GM18508 (cell line): ENCODE results near the gene ID1.

Experiments used
- ATAC-seq: cut with Tn5 transposase; IDR thresholded peaks from one replicate; pipeline ENCODE4 v1.9.1; 2021; ENCODE audit warnings: moderate number of reproducible peaks; ENCODE audit not compliant: insufficient read depth, unreplicated experiment

ID1 gene, protein sequence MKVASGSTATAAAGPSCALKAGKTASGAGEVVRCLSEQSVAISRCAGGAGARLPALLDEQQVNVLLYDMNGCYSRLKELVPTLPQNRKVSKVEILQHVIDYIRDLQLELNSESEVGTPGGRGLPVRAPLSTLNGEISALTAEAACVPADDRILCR

DNA sequence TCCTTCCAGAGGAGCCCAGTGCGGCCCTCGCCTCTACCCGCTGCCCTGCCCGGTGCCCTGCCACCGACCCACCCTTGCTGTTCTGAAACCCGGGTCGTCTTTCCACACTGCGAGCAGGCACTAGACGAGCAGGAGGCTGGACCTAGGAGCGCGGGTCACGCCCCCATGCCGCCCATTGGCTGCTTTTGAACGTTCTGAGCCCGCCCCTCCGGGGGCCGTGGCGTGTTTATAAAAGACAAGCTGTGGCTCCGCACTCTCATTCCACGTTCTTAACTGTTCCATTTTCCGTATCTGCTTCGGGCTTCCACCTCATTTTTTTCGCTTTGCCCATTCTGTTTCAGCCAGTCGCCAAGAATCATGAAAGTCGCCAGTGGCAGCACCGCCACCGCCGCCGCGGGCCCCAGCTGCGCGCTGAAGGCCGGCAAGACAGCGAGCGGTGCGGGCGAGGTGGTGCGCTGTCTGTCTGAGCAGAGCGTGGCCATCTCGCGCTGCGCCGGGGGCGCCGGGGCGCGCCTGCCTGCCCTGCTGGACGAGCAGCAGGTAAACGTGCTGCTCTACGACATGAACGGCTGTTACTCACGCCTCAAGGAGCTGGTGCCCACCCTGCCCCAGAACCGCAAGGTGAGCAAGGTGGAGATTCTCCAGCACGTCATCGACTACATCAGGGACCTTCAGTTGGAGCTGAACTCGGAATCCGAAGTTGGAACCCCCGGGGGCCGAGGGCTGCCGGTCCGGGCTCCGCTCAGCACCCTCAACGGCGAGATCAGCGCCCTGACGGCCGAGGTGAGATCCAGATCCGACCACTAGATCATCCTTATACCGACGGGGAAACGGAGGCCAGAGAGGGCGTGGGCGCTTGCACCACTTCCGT, at the start of gene ID1:
Gene ID1 (plus strand): TSS at position 259 of the 871 bp plus-strand sequence. CDS start 99 bp downstream, at position 358.
- peak; percentile 50 for ATAC-seq

DNA sequence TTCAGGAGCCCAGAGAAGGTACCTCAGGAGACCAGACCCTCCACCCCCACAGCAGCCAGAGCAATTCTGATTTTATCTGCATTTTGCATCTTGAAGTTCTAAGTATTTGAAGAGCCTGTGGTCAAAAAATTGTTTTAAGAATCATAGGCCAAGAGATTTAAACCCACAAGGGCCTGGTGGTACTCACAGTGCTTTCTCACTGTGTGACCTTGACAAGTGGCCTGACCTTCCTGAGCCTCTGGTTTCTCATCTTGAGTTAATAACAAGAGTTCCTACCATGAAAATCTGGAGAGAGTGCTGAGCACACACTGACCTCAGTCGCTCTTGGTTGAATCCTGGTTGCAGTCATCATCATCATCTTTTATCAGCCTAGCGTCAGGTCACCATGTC, 45.4 kb upstream of the ID1 start:
- ATAC-seq = no peak

DNA sequence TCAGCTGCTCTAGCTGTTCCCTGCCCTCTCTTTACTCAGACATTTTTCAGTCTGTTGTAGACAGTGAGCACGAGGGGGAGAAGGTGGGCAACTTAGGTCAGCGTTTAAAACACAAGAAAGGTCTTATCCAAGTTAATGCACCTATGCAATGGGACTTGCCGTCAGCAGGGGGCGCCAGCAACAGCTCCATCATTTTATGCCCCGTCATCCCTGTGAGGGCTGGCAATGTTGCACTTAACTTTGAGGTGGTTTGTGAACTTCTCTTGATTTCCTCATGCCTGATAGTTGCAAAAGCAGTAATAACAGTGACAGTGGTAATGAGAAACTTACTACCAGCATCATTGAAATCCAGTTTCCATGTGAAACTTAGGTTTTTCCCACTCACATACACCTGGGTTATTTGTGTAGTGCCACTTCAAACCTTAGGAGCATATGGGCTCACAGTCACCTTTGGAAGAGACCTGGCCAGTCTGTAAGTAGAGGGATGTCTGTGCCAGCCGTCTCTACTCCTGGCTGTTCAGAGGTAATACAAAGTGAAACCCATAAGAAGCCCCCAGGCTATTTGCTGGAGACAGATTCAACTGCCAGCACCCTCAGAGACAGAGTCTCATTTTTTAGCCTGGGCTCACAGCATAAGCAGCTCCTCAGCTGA, 44.9 kb upstream of the ID1 start:
- ATAC-seq = no peak

DNA sequence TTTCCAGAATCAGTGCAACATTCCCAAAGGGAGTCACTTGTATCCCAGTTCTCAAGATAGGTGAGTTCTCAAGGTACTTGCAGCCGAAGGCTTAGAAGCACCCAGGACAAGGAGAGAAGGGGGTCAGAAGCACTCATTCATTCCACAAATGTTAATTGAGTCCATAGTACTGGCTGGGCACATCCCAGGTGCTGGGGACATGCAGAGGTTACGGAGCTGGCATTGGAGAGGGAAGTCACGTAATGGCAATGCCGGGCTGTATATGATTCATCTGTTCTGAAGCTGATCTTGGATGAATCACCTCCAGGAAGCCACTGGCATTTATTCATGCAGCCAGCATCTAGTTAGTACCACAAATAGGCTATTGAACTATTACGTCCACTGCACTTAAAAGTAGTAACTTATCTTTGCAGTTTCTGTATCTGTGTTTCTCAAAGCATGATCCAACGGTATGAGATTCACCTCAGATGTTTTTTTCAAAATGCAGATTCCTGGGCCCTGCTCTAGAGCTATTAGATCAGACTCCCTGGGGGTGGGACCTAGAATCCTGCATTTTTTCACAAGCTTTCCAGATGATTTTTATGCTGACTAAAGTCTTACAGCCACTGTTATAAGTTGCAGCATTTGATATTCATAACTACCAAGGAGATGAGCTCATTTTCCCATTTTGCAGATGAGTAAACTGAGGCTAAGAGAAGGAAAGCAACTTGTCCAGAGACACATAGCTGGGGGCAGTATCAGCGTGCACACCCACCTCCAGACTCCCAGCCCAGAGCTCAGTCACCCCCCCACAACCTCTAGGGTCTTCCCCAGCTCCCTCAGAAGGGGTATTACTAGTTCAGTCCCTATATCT, 44.1 kb upstream of the ID1 start:
- no peak for ATAC-seq

DNA sequence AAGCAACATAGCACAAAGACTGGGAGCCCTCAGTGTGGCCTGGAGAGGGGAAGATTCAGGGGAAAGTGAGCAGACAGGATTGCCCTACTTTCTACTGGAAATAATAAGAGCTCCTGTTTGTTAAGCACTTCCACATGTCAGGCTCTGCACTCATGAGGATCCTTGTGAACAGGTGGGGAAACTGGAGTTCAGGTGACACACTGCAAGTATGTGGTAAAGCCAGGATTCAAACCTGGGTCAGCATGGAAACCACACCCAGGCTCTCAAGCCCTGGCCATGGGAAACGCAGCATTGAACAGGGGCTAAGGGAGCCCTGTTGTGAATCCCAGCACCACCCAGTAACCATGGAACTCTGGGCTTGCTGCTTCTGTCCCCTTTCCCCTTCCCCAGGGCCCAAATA, 42.8 kb upstream of the ID1 start:
- no peak for ATAC-seq

DNA sequence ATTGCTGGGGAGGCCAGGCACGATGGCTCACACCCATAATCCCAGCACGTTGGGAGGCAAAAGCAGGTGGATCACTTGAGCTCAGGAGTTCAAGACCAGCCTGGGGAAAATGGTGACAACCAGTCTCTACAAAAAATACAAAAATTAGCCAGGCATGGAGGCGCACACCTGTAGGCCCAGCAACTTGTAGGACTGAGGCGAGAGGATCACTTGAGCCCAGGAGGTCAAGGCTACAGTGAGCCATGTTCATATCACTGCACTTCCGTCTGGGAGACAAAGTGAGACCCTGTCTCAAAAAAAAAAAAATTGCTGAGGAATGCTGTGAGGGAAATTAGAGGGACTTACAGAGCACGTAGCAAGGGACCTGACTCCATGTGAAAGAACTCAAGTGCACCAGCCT, 40.8 kb upstream of the ID1 start:
- ATAC-seq = no peak

DNA sequence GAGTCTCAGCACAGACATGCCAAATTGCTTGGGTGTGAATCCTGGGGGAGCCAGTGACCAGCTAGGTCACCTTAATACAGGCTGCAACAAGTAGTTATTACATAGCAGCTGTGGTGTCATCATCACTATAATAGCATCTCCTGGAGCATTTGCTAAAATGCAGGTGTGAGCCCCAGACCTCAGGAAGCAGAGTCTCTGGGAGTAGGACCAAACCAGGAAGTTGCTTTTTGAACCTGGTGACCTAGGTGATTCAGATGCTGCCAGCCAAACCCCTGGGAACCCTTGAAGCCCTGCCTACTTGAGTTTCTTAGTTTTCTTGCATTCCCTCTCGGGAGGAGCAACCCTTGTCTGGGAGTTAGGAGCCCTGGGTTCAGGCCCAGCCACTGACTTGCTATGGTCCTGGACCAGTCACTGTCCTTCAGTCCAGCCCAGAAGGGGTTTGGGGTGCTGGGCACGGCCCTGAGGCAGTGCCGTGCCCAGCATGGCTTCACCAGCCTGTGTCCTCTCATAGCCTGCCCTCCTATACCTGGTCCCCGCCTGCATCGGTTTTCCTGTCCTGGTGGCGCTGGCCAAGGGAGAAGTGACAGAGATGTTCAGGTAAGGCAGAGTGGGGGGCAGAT, 39.3 kb upstream of the ID1 start:
- no peak for ATAC-seq

DNA sequence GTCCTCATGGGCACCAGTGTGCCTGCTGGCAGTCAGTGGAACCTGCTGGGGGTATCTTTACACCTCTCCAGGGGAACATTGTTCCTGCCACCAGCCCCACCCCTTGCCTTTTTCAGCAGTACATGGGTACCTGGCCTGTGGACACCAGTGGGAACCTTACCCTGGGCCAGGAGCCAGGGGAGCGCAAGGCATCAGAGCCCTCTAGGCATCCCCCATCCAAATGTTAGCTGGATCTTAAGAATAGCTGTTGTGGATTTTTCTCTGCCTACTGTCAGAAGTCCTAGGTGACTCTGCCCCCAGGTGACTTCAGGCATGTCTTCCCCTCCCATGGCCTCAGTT, 38.8 kb upstream of the ID1 start:
- no peak for ATAC-seq

DNA sequence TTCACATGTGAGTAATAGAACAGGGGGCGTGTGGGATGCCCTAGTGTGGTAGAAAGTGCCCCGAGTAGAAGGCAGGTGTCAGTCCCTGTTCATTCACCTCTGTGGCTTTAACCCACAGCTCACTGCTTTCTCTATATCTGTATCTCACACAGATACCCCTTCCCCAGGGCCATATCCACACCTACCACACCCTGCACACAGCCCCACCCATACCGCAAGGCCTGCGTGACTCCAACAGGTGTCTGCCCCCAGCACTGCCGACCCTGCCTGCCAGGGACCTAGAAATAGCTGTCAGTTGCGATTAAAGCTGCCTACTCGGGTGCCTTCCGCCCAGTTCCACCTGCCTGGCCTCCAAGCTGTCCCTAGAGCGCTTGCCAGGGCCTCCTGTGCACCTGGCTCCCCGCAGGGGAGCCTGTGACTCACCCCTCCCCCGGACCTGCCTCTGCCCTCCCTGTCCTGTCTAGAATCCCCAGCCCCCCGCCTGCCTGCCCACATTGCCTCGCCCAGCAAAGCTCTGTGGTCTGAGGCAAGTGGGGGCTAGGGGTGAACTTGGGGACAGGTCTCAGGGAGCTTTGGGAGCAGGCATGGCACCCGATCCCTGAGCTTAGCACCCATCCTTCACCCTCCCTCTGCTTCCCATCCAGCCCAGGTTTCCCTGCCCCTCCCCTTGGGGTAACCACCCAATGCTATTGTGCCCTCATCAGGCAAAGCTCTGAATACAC, 38.3 kb upstream of the ID1 start:
- no peak for ATAC-seq

DNA sequence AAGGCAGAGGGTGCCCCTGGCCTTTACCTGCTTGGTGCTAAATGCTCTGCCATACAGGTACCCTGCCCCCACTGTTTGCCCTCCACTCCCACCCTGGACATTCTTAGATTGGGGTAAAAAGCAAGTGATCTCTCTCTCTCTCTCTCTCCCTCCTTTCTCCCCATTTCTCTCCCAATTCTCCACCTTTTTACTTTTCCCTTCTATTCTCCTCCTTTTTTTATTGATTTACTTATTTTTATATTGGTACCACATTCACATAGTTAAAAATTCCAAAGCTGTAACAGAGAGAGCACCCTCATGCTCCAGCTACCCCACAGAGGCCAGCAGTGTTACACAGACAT, 37.7 kb upstream of the ID1 start:
- ATAC-seq = no peak

DNA sequence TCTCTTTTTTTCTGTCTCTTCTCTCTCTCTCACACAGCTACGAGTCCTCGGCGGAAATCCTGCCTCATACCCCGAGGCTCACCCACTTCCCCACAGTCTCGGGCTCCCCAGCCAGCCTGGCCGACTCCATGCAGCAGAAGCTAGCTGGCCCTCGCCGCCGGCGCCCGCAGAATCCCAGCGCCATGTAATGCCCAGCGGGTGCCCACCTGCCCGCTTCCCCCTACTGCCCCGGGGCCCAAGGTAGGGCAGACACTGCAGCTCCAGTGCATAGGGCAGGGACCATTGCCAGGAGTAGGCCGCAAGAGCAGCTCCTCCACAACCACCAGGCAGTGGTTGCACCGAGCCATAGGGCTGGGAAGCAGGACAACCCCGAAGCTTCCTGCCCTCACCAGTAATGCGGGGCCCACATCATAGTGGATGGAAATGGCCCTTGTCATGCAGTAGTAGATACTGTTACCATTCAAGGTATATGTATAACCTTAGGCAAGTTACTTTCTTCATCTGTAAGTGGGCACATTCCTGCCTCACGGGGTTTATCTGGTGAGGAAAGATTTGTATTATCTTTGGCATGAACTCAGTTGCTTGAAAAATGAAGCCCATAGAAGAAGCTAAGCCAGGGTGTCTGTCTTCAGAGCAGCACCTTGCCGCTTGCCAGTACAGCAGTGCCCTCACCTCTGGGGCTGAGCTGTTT, 36.9 kb upstream of the ID1 start:
- ATAC-seq = no peak

DNA sequence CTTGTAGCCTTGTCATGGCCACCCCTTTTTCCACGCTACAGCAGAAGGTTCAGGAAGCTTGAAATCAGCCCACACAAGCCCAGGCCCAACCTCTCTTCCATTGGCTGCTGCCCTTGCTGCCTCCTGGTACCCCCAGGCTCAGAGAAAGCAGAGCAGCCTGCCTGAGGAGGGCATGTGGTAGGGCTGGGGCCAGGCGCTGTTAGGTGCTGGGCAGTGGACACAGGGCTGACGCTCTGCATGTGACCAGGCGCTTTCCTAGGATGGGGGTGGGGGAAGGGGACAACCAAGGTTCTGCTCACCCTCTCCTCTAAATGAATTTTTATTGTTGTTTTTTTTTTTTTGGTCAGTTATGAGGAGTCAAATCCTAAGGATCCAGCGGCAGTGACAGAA, 36.3 kb upstream of the ID1 start:
- ATAC-seq = no peak

DNA sequence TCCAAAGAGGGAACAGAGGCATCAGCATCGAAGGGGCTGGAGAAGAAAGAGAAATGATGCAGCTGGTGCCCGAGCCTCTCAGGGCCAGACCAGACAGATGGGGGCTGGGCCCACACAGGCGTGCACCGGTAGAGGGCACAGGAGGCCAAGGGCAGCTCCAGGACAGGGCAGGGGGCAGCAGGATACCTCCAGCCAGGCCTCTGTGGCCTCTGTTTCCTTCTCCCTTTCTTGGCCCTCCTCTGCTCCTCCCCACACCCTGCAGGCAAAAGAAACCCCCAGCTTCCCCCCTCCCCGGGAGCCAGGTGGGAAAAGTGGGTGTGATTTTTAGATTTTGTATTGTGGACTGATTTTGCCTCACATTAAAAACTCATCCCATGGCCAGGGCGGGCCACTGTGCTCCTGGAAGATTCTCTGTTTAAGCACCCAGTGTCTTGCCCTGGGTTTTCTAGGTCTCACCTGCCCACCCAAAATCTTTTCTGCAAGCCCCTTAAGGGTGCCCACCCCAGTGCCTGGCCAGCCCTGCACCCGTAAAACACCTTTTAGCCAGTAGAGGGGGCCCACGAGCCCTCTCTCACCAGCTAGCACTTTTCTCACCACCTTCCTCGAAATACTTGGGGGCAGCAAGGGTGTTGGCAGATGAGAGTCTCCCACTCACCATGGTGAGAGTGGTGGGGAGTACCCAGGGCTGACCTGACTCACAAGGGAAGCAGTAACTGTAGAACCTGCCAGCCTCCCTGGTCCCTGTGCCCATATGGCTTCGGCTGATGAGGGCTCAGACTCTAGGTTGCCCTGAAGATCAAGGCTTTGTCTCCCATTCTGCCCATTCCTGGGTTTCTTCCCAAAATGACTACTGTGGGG, 35.7 kb upstream of the ID1 start:
- no peak for ATAC-seq

DNA sequence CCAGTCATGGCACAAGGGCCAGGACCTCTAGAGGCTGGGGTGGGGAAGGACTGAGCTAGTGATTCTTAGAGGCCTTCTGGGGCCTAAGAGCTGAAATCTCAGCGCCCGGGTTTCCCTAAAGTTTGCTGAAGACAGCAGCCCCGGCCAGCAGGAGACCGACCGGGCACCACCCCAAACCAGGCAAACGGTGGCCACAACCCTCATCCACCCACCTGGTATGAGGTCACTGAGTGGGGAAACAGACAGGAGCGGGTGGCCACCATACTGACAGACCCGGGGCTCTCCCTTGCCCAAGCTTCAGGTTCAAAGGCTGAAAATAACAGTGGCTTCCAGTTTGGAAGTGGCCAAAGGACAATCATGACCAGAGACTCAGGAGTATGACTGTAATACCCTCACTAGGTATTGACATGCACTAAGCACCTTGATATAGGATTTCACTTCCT, 35.0 kb upstream of the ID1 start:
- no peak for ATAC-seq

DNA sequence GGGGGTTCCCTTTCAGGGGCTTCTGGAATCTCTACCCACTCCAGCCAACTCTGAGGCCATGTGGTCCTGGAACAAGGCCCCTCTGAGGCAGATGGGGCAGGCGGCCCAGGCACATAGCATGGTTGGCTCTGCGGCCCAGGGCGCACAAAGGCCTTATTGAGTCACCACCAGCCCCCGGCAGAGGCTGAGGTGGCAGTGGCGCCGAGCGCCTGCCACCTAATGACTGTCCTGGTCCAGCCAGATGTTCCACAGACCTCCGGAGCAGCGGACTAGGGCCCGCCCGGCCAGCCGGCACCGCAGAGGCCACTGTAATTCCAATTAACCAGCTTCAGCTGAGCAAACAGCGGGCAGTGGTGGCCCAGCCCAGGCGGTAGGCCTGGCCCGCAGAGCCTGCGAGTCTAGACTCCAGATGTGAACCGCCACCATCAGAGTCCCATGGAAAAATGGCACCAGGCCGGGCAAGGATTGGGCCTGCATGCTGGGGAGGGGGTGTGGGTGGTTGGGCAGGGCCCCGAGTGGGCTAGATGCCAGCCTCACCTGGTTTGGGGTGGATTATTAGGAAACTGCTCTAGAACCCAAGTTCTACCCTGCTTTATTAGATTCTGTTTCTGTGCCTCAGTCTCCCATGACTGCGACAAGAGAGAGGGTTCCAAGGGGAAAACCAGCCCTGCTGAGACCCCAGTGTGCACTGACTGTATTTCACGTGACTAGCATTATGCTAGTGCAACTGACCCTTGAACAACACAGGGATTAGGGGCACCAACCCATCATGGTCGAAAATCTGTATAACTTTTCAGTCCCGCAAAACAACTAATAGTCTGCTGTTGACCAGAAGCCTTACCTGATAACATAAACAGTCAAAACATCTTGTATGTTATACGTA, 34.1 kb upstream of the ID1 start:
- ATAC-seq = no peak

DNA sequence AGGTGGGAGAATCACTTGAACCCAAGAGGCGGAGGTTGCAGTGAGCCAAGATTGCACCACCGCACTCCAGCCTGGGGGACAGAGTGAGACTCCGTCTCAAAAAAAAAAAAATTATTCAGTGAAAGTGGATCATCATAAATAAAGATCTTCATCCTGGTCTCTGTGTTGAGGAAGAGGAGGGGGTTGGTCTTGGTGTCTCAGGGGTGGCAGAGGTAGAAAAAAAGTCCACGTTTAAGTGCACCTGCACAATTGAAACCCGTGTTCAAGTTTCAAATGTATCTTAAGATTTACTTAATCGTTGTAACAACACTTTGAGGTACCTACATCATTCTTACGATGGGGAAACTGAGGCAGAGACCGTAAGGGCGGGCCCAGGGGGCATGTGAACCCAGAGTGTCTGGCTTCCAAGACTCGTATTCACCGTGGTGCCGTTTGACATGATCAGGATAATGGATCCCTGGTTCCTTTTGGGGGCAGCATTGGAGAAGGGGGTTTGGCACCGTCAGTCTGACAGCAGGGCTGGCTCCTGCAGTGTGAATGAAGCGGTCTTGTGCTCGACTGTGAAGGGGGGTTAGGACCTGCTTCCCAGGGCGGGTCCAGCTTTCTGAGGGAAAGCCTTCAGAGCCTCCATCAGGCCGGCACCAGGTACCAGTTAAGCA, 32.9 kb upstream of the ID1 start:
- ATAC-seq = no peak
